Bronchial epithelial cell (primary cell): ENCODE data around the gene FYN. TPM values are rescaled to one million over a fixed set of nuclear protein-coding genes. Genes with fewer than 3 reads are reported as not detected.

ENCODE experiments used
- DNase-seq: peaks from one replicate; pipeline ENCODE4 v3.0.0-alpha.2; 2010; ENCODE audit warnings: low read depth
- FAIRE-seq: peaks from 2 replicates; lab custom pipeline; 2011; peaks lifted over from hg19 to GRCh38; lab: Jason Lieb, UNC
- H3K27me3 ChIP-seq: 2 replicates; pipeline ENCODE4 v1.5.1; 2011; ENCODE audit warnings: low read length; ENCODE audit not compliant: control insufficient read depth, insufficient read depth
- H3K36me3 ChIP-seq: 2 replicates; pipeline ENCODE4 v1.5.1; 2011; ENCODE audit warnings: low read length; ENCODE audit not compliant: control insufficient read depth, insufficient read depth
- H3K4me3 ChIP-seq: 2 replicates; pipeline ENCODE4 v1.5.1; 2011; ENCODE audit warnings: mild to moderate bottlenecking, low read depth, low read length, control low read depth
- total RNA-seq: library from RNA; depleted of rRNA; stranded (reverse); fragments of >200 nt; gene quantifications from 2 replicates; pipeline ENCODE4 v1.2.1, GENCODE V29; 2014
- TF ChIP-seq, protein P1 (sequence below): IDR thresholded peaks from 2 replicates; pipeline ENCODE4 v1.5.1; 2011; ENCODE audit warnings: mild to moderate bottlenecking, moderate library complexity, low read length, control low read depth, inconsistent platforms; ENCODE audit not compliant: insufficient read depth, severe bottlenecking

Gene FYN
- total RNA-seq, 1 donor from 2014 or later = 38.7 TPM

DNA sequence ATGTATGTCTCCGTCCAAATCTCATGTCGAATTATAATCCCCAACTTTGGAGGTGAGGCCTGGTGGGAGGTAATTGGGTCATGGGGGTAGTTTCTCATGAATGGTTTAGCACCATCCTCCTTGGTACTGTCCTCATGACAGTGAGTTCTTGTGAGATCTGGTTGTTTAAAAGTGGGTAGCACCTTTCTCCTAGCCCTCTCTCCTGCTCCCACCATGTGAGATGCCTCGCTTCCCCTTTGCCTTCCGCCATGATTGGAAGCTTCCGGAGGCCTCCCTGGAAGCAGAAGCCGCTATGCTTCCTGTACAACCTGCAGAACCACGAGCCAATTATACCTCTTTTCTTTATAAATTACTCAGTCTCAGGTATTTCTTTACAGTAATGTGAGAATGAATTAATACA, 123.1 kb downstream of the FYN start:
- DNase-seq (no peak), FAIRE-seq (no peak)
- H3K36me3 ChIP-seq = no peaks in the 10 kb centered on the region
- TF ChIP-seq, protein P1, sequence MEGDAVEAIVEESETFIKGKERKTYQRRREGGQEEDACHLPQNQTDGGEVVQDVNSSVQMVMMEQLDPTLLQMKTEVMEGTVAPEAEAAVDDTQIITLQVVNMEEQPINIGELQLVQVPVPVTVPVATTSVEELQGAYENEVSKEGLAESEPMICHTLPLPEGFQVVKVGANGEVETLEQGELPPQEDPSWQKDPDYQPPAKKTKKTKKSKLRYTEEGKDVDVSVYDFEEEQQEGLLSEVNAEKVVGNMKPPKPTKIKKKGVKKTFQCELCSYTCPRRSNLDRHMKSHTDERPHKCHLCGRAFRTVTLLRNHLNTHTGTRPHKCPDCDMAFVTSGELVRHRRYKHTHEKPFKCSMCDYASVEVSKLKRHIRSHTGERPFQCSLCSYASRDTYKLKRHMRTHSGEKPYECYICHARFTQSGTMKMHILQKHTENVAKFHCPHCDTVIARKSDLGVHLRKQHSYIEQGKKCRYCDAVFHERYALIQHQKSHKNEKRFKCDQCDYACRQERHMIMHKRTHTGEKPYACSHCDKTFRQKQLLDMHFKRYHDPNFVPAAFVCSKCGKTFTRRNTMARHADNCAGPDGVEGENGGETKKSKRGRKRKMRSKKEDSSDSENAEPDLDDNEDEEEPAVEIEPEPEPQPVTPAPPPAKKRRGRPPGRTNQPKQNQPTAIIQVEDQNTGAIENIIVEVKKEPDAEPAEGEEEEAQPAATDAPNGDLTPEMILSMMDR = no peak
- H3K27me3 ChIP-seq = no peaks in the 10 kb centered on the region
- H3K4me3 ChIP-seq = no peak overlapping the region

DNA sequence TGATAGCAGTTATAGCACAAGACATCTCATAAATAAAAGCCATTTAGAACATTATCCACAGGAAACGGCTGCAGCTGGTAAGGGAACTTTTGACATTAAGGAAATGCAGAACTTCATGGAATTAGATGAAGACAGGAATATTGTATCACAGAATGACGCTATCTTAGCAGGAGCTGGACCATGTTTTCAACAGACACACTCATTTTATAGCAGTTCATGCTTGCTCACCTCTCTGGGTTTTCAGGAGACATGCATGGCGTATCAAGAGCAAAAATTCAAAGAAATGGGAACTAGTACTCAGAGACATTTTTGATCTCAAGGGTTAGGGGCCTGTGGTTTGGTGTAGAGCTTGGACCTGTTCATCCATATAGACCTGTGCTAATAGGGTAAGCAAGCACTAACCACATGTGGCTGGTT, 125.0 kb downstream of the FYN start:
- FAIRE-seq = no peak
- no peaks in the 10 kb centered on the region for H3K27me3 ChIP-seq

DNA sequence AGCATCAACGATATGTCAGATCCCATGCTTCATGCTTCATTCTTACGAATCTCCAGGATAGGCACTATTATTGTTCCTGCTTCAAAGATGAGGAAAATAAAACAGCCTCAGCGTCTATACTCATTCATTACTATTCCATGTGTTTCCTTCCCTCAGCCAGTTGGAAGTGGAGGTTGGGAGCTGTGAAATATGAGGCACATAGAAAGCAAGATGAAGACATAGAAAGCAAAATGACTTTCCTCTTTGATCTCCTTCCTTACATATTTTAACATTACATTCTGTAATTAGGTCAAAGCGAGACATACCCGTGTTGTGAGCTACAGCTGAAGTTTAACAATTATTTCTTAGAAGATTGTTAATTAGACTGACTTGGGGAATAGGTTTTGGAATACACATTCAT, 125.4 kb downstream of the FYN start:
- TF ChIP-seq, protein P1 = no peak
- no peaks in the 10 kb centered on the region for H3K27me3 ChIP-seq
- no peak overlapping the region for H3K4me3 ChIP-seq
- H3K36me3 ChIP-seq = no peaks in the 10 kb centered on the region
- DNase-seq = no peak
- FAIRE-seq = no peak

More for the DNA sequence above, 125.0 kb downstream of the FYN start:
- TF ChIP-seq, protein P1 = no peak
- Histone ChIP-seq H3K4me3 (no peak overlapping the region), H3K36me3 (no peaks in the 10 kb centered on the region)
- DNase-seq = no peak

DNA sequence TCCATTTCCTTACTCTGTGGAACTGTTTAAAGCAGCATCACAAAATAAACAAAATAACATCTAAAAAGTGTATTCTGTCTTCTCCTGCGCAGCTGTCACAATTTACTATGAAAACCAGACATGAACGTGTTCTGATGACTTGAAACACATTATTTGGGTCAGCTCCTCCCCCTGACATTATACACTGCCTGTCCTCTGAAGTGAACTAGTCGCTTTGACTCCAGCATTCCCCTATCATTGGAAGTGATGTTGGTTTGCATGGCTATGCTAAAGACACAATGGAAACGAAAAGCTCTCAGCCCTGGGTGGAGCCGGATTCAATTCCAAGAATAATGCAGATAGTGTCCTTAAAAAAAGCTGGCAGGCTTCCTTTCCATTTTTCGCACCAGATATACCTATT, 125.9 kb downstream of the FYN start:
- H3K36me3 ChIP-seq = no peaks in the 10 kb centered on the region
- TF ChIP-seq, protein P1 = no peak
- FAIRE-seq (no peak), DNase-seq (no peak)
- no peak overlapping the region for H3K4me3 ChIP-seq
- H3K27me3 ChIP-seq = no peaks in the 10 kb centered on the region

DNA sequence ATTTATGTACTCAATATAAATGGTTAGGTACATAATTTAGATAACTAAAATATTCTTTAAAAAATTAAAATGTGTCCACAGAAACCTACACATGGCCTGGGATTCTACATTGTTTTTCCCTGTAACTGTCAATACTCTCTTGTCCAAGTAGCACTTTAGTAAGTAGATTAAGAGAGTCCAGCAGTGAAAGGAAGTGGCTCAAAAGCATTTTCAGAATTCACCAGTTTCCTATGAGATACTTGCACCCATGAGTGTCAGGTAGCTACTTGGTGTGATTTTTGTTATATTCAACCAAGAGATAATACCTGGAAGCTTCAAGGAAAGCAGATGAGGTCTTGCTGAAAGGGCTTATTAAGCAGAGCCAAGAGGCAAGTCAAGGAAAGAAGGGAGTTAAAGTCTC, 126.3 kb downstream of the FYN start:
- FAIRE-seq (no peak), DNase-seq (no peak)
- Histone ChIP-seq H3K4me3 (no peak overlapping the region), H3K36me3 (no peaks in the 10 kb centered on the region), H3K27me3 (no peaks in the 10 kb centered on the region)
- TF ChIP-seq, protein P1 = no peak

DNA sequence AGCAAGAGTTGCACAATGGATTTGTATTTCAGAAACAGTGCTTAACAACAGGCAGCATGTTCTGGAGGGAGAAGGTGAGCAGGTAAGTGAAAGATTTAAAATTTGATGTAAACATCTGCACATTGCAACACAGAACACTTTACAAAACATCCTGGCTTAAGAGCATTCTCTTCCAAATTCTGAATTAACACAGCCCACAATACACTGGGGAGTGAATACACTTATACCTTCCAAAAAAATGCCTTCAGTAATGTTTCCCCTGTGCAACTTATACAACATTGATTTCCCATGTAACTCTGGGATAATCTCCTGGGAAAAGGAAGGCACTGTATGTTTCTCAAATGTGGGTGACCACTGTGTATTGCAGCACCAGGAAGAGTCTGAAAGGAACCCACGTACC, 127.6 kb downstream of the FYN start:
- TF ChIP-seq, protein P1 = no peak
- H3K4me3 ChIP-seq = no peak overlapping the region
- FAIRE-seq (no peak), DNase-seq (no peak)
- no peaks in the 10 kb centered on the region for H3K36me3 ChIP-seq
- H3K27me3 ChIP-seq = no peaks in the 10 kb centered on the region
